Measurements from ENCODE around the gene JAKMIP1. TPM values are rescaled to one million over a fixed set of nuclear protein-coding genes. Genes with fewer than 3 reads are reported as not detected.

The JAKMIP1 gene
- polyA plus RNA-seq, 3 donors: 0.08 TPM; not detected in 2

DNA sequence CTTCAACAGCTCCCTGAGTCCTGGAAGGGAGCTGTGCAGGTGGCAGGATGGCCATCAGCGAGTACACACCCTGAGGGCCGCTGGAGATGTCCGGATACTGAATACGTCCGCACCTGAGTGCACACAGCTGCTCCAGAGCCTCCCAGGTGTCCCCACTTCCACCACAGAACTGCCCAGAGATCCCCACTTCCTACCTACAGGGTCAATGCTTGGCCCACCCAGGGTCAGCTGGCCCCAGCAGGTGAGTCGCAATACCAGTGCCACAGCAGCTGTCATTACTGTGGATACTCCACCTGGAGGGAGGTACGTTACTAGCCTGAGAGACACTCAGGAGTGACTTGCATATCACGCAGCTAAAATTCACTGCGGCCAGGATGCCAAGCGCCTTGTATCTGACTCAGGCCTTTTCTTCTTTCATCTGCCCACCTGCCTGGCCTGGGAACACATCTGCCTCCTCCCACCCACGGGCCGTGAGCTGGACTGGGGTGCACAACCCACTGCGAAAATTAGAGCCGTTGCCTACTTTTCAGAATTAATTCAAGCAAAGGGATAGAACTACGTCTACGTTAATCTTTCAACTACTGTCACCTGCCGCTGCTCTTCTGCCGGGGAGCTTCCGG, 191.5 kb downstream of the JAKMIP1 start:
- WGBS (ENCODE audit: insufficient coverage): 93% methylated on average over 14 of the region's 19 CpGs

DNA sequence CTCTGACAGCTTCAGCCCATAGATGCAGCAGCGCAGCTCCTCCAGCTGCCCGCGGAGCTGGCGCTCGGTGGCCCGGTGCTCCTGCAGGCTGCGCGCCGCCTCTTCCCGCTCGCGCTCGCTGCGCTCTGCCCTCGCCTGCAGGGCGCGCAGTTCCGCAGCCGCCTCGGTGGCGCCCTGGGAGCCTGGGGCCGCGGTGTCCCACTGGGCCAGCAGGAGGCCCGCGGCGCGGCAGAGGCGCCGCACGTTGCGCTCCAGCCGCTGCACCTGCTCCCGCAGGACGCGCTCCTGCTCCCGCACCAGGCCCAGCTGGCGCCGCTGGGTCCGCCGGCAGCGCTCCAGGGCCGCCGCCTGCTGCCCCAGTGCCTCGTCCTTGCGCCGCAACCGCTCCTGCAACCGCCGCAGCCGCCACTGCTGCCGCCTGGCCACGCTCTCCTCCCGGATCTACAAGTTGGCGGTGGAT, 192.2 kb downstream of the JAKMIP1 start:
- intact Hi-C loops (cut with micrococcal nuclease): no loop called here
- Histone ChIP-seq H3K9me3 (replicated peaks in 1 of 2; ENCODE audit: control insufficient read depth in 1 of 2, insufficient read depth in 1 of 2, low read length in 2 of 2) (no peaks in the 10 kb centered on the region), H3K27ac (ENCODE audit: low read depth in 1 of 2, low read length in 2 of 2) (no peak overlapping the region), H3K27me3 (ENCODE audit: control insufficient read depth in 2 of 2, insufficient read depth in 2 of 2, low read length in 2 of 2) (peaks cover 0 to 4% of the 10 kb centered on the region in 2 donors), H2AFZ (ENCODE audit: insufficient read depth, low read depth, low read length, poor library complexity, severe bottlenecking) (no peak overlapping the region), H3K79me2 (ENCODE audit: insufficient read depth, low read length) (no peaks in the 10 kb centered on the region), H3K4me3 (replicated peaks in 1 of 3; ENCODE audit: low read depth in 2 of 3, low read length in 3 of 3) (no peak overlapping the region), H3K9ac (ENCODE audit: insufficient read depth, low read length, poor library complexity, severe bottlenecking) (no peak overlapping the region), H4K20me1 (ENCODE audit: insufficient read depth, low read length) (no peaks in the 10 kb centered on the region), H3K4me1 (ENCODE audit: control insufficient read depth in 1 of 2, insufficient read depth in 2 of 2, low read length in 2 of 2) (no peaks in the 10 kb centered on the region), H3K36me3 (replicated peaks in 1 of 2; ENCODE audit: control insufficient read depth in 1 of 2, insufficient read depth in 2 of 2, low read length in 2 of 2) (no peaks in the 10 kb centered on the region), H3K4me2 (replicated peaks; ENCODE audit: extremely low read depth, low read length, poor library complexity, severe bottlenecking) (no peak overlapping the region)
- H3K9me3 Mint-ChIP-seq: no peaks in the 10 kb centered on the region
- TF ChIP-seq, protein P1, sequence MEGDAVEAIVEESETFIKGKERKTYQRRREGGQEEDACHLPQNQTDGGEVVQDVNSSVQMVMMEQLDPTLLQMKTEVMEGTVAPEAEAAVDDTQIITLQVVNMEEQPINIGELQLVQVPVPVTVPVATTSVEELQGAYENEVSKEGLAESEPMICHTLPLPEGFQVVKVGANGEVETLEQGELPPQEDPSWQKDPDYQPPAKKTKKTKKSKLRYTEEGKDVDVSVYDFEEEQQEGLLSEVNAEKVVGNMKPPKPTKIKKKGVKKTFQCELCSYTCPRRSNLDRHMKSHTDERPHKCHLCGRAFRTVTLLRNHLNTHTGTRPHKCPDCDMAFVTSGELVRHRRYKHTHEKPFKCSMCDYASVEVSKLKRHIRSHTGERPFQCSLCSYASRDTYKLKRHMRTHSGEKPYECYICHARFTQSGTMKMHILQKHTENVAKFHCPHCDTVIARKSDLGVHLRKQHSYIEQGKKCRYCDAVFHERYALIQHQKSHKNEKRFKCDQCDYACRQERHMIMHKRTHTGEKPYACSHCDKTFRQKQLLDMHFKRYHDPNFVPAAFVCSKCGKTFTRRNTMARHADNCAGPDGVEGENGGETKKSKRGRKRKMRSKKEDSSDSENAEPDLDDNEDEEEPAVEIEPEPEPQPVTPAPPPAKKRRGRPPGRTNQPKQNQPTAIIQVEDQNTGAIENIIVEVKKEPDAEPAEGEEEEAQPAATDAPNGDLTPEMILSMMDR (IDR thresholded peaks at IDR 0.05): no peak
- DNase-seq: no peak
- H3K4me3 Mint-ChIP-seq: peak overlapping the region in 1 of 2 donors; percentile 57
- peaks cover 12 to 26% (median 22%) of the 10 kb centered on the region in 3 donors for H3K27me3 Mint-ChIP-seq (ENCODE audit: low read depth in 3 of 3)
- H3K36me3 Mint-ChIP-seq: no peaks in the 10 kb centered on the region
- WGBS (ENCODE audit: insufficient coverage): 39% methylated on average over 54 of the region's 54 CpGs
- no peaks in the 10 kb centered on the region for H3K4me1 Mint-ChIP-seq
- no peak overlapping the region for H3K27ac Mint-ChIP-seq

More for the DNA sequence above, 191.5 kb downstream of the JAKMIP1 start:
- Histone ChIP-seq H3K9me3 (replicated peaks in 1 of 2; ENCODE audit: control insufficient read depth in 1 of 2, insufficient read depth in 1 of 2, low read length in 2 of 2) (no peaks in the 10 kb centered on the region), H3K4me1 (ENCODE audit: control insufficient read depth in 1 of 2, insufficient read depth in 2 of 2, low read length in 2 of 2) (no peaks in the 10 kb centered on the region), H3K36me3 (replicated peaks in 1 of 2; ENCODE audit: control insufficient read depth in 1 of 2, insufficient read depth in 2 of 2, low read length in 2 of 2) (no peaks in the 10 kb centered on the region), H3K79me2 (ENCODE audit: insufficient read depth, low read length) (no peaks in the 10 kb centered on the region), H3K4me3 (replicated peaks in 1 of 3; ENCODE audit: low read depth in 2 of 3, low read length in 3 of 3) (no peak overlapping the region), H3K4me2 (replicated peaks; ENCODE audit: extremely low read depth, low read length, poor library complexity, severe bottlenecking) (no peak overlapping the region), H3K27me3 (ENCODE audit: control insufficient read depth in 2 of 2, insufficient read depth in 2 of 2, low read length in 2 of 2) (peaks cover 0 to 4% of the 10 kb centered on the region in 2 donors), H4K20me1 (ENCODE audit: insufficient read depth, low read length) (no peaks in the 10 kb centered on the region), H2AFZ (ENCODE audit: insufficient read depth, low read depth, low read length, poor library complexity, severe bottlenecking) (no peak overlapping the region), H3K27ac (ENCODE audit: low read depth in 1 of 2, low read length in 2 of 2) (no peak overlapping the region), H3K9ac (ENCODE audit: insufficient read depth, low read length, poor library complexity, severe bottlenecking) (no peak overlapping the region)
- Mint-ChIP-seq H3K9me3 (no peaks in the 10 kb centered on the region), H3K4me1 (no peaks in the 10 kb centered on the region), H3K36me3 (no peaks in the 10 kb centered on the region), H3K4me3 (peak overlapping the region in 1 of 2 donors; percentile 57), H3K27me3 (ENCODE audit: low read depth in 3 of 3) (peaks cover 12 to 26% (median 22%) of the 10 kb centered on the region in 3 donors), H3K27ac (no peak overlapping the region)
- intact Hi-C loops (cut with micrococcal nuclease): no loop called here
- TF ChIP-seq, protein P1 (IDR thresholded peaks at IDR 0.05): no peak
- no peak for DNase-seq

All from CD14-positive monocyte (primary cell).